Skeletal muscle tissue (tissue), 4 donors: ENCODE measurements around the gene CDADC1. TPM values are rescaled to one million over a fixed set of nuclear protein-coding genes. Genes with fewer than 3 reads are reported as not detected.
"Not testable (repeated sequence)": the region's sequence is repeated elsewhere in the genome, so short reads cannot be mapped to it uniquely, and the experiment has no call there.

ENCODE experiments used
- H3K27ac ChIP-seq: one replicate; pipeline ENCODE4 v1.7.0; 2013; ENCODE audit warnings: mild to moderate bottlenecking, low read depth, low read length, inconsistent platforms
- H3K27me3 ChIP-seq, 3 donors: one replicate each; pipeline ENCODE4 v1.7.0; 2013; ENCODE audit warnings: low read length in 3 of 3; ENCODE audit not compliant: control insufficient read depth in 3 of 3, insufficient read depth in 3 of 3
- H3K36me3 ChIP-seq, 3 donors: one replicate each; pipeline ENCODE4 v1.7.0; 2013; ENCODE audit warnings: low read length in 3 of 3; ENCODE audit not compliant: control insufficient read depth in 3 of 3, insufficient read depth in 3 of 3
- H3K4me1 ChIP-seq, 3 donors: one replicate each; pipeline ENCODE4 v1.7.0; 2013; ENCODE audit warnings: low read length in 3 of 3, mild to moderate bottlenecking in 3 of 3; ENCODE audit not compliant: control insufficient read depth in 3 of 3, insufficient read depth in 3 of 3
- H3K4me3 ChIP-seq, 3 donors: one replicate each; pipeline ENCODE4 v1.7.0; 2013; ENCODE audit warnings: low read length in 3 of 3
- H3K9ac ChIP-seq, 3 donors: one replicate each; pipeline ENCODE4 v1.7.0; 2013; ENCODE audit warnings: low read length in 3 of 3, mild to moderate bottlenecking in 3 of 3, moderate library complexity in 2 of 3, low read depth in 1 of 3
- H3K9me3 ChIP-seq, 3 donors: one replicate each; pipeline ENCODE4 v1.7.0; 2013; ENCODE audit warnings: low read length in 3 of 3; ENCODE audit not compliant: control insufficient read depth in 3 of 3
- total RNA-seq: library from RNA; depleted of rRNA; stranded (reverse); fragments of >200 nt; gene quantifications from one replicate; pipeline ENCODE4 v1.2.3, GENCODE V29; 2014
- donor health status: Osteomylitis.

The CDADC1 gene
- total RNA-seq, 1 donor from 2014 or later = 5.7 TPM

GRCh38 chr13:49320975-49321374 lies 73.2 kb downstream of the CDADC1 start:
- H3K27ac ChIP-seq = no peak overlapping the region
- no peak overlapping the region for H3K9ac ChIP-seq
- no peak overlapping the region for H3K4me3 ChIP-seq
- H3K4me1 ChIP-seq = no peaks in the 10 kb centered on the region
- H3K9me3 ChIP-seq = no peaks in the 10 kb centered on the region
- no peaks in the 10 kb centered on the region for H3K27me3 ChIP-seq
- H3K36me3 ChIP-seq = no peaks in the 10 kb centered on the region

GRCh38 chr13:49322702-49323101 lies 75.0 kb downstream of the CDADC1 start:
- H3K27ac ChIP-seq = no peak overlapping the region

GRCh38 chr13:49323344-49323743 lies 75.6 kb downstream of the CDADC1 start:
- no peaks in the 10 kb centered on the region for H3K9me3 ChIP-seq
- no peaks in the 10 kb centered on the region for H3K27me3 ChIP-seq
- no peak overlapping the region for H3K9ac ChIP-seq
- H3K27ac ChIP-seq = no peak overlapping the region
- no peaks in the 10 kb centered on the region for H3K4me1 ChIP-seq
- no peak overlapping the region for H3K4me3 ChIP-seq
- no peaks in the 10 kb centered on the region for H3K36me3 ChIP-seq

More at GRCh38 chr13:49322702-49323101, 75.0 kb downstream of the CDADC1 start:
- H3K4me1 ChIP-seq = no peaks in the 10 kb centered on the region
- H3K27me3 ChIP-seq = no peaks in the 10 kb centered on the region
- H3K4me3 ChIP-seq = no peak overlapping the region
- no peaks in the 10 kb centered on the region for H3K9me3 ChIP-seq
- no peak overlapping the region for H3K9ac ChIP-seq
- no peaks in the 10 kb centered on the region for H3K36me3 ChIP-seq

GRCh38 chr13:49326222-49326917 lies 78.6 kb downstream of the CDADC1 start:
- no peak overlapping the region for H3K4me3 ChIP-seq
- no peaks in the 10 kb centered on the region for H3K9me3 ChIP-seq
- H3K27ac ChIP-seq = no peak overlapping the region
- peaks cover 0 to 2% (median 0%) of the 10 kb centered on the region in 3 donors for H3K36me3 ChIP-seq
- no peak overlapping the region for H3K9ac ChIP-seq
- H3K4me1 ChIP-seq = no peaks in the 10 kb centered on the region
- no peaks in the 10 kb centered on the region for H3K27me3 ChIP-seq

GRCh38 chr13:49327145-49327544 lies 79.4 kb downstream of the CDADC1 start:
- H3K9me3 ChIP-seq, H3K36me3 ChIP-seq, H3K27ac ChIP-seq, H3K27me3 ChIP-seq, H3K4me1 ChIP-seq, H3K9ac ChIP-seq, H3K4me3 ChIP-seq: not testable (repeated sequence)

GRCh38 chr13:49329831-49330545 lies 82.3 kb downstream of the CDADC1 start:
- H3K9ac ChIP-seq = no peak overlapping the region
- H3K27ac ChIP-seq = no peak overlapping the region
- H3K4me3 ChIP-seq = no peak overlapping the region
- no peaks in the 10 kb centered on the region for H3K4me1 ChIP-seq
- no peaks in the 10 kb centered on the region for H3K9me3 ChIP-seq
- peaks cover 0 to 2% (median 0%) of the 10 kb centered on the region in 3 donors for H3K36me3 ChIP-seq
- no peaks in the 10 kb centered on the region for H3K27me3 ChIP-seq

GRCh38 chr13:49330546-49330864 lies 82.8 kb downstream of the CDADC1 start:
- H3K9ac ChIP-seq = no peak overlapping the region
- no peaks in the 10 kb centered on the region for H3K4me1 ChIP-seq
- no peaks in the 10 kb centered on the region for H3K9me3 ChIP-seq
- no peak overlapping the region for H3K27ac ChIP-seq
- H3K36me3 ChIP-seq = peaks cover 0 to 2% (median 0%) of the 10 kb centered on the region in 3 donors
- H3K27me3 ChIP-seq = no peaks in the 10 kb centered on the region
- H3K4me3 ChIP-seq = no peak overlapping the region

GRCh38 chr13:49336655-49337054 lies 88.9 kb downstream of the CDADC1 start:
- Histone ChIP-seq H3K9ac (no peak overlapping the region), H3K9me3 (no peaks in the 10 kb centered on the region), H3K4me3 (no peak overlapping the region), H3K27ac (no peak overlapping the region), H3K27me3 (no peaks in the 10 kb centered on the region), H3K4me1 (no peaks in the 10 kb centered on the region), H3K36me3 (peaks cover 0 to 3% (median 2%) of the 10 kb centered on the region in 3 donors)

- Histone ChIP-seq H3K4me1 (no peaks in the 10 kb centered on the region), H3K9ac (no peak overlapping the region), H3K36me3 (peaks cover 0 to 3% (median 2%) of the 10 kb centered on the region in 3 donors), H3K9me3 (no peaks in the 10 kb centered on the region), H3K4me3 (no peak overlapping the region), H3K27me3 (no peaks in the 10 kb centered on the region), H3K27ac (no peak overlapping the region)
Observed at GRCh38 chr13:49340161-49340560, 92.4 kb downstream of the CDADC1 start.

- Histone ChIP-seq H3K27ac (no peak overlapping the region), H3K36me3 (peaks cover 0 to 3% (median 2%) of the 10 kb centered on the region in 3 donors), H3K4me1 (no peaks in the 10 kb centered on the region), H3K4me3 (no peak overlapping the region), H3K9ac (no peak overlapping the region), H3K9me3 (no peaks in the 10 kb centered on the region), H3K27me3 (no peaks in the 10 kb centered on the region)
Observed at GRCh38 chr13:49341517-49341916, 93.8 kb downstream of the CDADC1 start.
